Measurements from ENCODE around the gene GTPBP10.

The GTPBP10 gene

GRCh38 chr7:90383422-90383821 lies 36.9 kb downstream of the GTPBP10 start:
- no peak for DNase-seq

GRCh38 chr7:90383861-90384260 lies 37.3 kb downstream of the GTPBP10 start:
- no peak for DNase-seq

GRCh38 chr7:90384433-90384832 lies 37.9 kb downstream of the GTPBP10 start:
- DNase-seq: no peak

GRCh38 chr7:90387470-90388240 lies 41.1 kb downstream of the GTPBP10 start:
- DNase-seq: no peak

GRCh38 chr7:90390926-90391325 lies 44.4 kb downstream of the GTPBP10 start:
- DNase-seq: no peak

DNA sequence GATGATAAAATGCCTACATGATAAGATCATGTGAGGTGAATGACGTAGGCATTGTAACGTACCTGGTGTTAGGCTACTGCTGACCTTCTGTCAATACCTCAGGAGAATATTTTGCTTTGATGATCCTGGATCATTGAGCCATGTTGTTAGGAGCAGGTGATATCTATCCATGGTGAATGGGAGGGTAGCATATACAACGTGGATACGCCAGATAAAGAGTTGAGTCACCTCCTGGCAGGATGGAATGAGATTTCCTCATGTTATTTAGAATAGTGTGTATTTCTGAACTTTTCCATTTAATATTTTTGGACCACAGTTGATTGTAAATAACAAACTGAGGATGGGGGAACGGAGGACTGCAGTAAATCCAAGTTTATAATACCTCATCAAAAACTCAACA lies 45.0 kb downstream of the GTPBP10 start:
- DNase-seq: no peak

DNA sequence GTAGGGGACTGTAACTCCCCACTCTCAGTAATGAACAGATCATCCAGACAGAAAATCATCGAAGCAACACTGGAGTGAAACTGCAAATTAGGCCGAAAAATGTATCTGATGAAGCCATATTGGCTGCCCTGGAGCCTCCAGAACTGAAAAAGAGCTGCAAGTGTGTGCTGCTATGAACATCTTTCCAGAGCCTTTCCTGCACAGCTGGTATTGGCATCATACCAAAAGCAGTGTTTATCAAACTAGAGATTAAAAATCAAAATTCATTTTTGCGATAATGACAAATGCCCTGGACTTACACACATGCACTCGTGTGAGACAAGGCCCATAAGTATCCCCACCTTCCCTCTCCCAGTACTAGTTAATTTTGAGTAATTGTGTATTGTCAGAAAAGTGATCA lies 49.9 kb downstream of the GTPBP10 start:
- no peak for DNase-seq

DNA sequence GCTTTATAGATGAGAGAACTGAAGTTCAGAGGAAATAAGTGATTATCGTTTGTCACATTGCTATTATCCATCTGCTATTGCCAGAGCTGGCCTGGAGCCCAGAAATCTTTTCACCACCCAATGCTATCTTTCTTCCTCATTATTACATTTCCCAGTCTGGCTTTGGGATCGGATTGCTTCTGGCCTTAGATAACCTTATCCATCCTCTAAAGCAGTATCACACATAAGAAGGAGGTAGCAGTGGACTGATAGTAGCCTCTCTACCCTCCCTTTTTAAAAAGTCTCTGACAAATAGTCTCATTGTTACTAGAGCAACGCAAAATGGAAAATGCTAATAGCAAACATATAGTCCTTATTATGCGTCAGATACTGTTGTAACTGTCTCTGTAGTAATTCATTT lies 55.5 kb downstream of the GTPBP10 start:
- DNase-seq: no peak

- DNase-seq: no peak
Observed at GRCh38 chr7:90402785-90403173, 56.3 kb downstream of the GTPBP10 start.

DNA sequence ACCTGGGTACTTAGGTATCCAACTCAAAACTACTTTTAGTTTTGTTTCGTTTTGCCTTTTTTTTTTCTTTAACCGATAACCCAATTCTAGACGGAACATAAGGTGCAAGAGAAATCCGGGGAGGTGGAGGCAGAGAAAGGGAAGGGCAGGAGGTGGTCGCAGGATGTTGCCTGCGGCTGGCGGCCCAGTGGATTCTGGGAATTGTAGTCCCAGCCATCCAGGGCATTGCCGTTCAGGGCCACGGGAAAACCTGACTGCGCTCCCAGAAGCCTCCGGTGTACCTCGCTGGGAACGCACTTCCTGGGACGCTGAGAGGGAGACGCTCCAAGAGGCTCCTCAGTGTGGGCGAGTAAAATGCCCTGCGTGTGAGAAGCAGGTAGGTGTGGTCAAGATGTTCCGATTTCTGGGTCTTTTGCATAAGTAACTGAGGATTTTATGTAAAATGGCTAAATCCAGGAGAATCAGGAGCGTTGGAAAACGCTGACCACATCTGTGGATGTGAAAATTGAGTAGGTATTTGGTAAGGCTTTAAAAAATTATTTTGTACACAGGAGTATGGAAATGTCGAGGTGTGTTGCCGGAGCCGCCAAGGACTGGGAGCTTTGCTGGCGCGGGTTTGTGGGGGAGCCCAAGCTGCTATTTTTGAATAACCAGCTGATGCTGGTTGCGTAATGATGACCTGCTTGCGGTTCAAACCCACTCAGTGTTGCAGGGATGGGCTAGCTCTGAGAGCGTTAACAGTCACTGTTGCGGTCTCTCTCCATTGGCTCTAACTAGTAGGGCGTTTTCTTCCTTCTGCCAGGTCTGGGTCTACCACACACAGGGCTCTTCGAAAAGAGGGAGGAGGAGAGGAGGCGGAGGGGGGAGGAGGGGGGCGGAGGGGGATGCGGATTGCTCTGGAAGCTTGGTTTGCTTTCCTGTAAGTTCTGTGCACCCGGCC lies 56.9 kb downstream of the GTPBP10 start, which contains the start of gene CLDN12:
CLDN12 (plus strand) TSS at position 288 of the 940 bp plus-strand sequence. CDS start 9,216 bp downstream, outside the sequence.
- peak; percentile 49 for DNase-seq

GRCh38 chr7:90404777-90405176 lies 58.3 kb downstream of the GTPBP10 start:
- DNase-seq: no peak

DNA sequence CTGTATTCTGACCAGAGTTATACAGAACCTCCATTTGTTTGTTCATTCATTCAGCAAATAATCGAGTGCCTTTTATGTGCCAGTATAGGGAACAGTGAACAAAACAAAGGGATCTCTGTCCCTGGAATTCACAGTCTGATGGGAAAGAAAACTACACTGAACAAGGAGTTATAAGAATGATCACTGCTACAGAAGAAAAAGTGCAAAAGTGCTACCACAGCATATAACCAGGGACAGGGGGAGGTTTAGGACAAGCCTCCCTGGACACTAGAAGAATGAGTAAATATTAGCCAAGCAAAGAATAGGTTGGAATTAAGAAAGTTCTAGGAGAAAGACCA lies 60.9 kb downstream of the GTPBP10 start:
- no peak for DNase-seq

DNA sequence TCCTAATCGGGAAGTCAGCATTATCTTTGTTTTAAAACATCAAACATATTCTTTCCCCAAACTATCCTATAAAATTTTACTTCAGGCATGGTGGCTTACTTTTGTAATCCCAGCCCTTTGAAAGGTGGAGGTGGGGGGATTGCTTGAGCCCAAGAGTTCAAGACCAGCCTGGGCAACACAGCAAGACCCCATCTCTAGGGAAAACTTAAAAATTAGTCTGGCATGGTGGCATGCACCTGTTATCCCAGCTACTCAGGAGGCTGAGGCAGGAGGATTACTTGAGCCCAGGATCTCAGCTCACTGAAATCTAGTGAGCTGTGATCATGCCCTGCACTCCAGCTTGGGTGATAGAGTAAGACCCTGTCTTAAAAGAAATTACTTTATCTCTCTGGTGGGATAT lies 61.6 kb downstream of the GTPBP10 start:
- DNase-seq: no peak

DNA sequence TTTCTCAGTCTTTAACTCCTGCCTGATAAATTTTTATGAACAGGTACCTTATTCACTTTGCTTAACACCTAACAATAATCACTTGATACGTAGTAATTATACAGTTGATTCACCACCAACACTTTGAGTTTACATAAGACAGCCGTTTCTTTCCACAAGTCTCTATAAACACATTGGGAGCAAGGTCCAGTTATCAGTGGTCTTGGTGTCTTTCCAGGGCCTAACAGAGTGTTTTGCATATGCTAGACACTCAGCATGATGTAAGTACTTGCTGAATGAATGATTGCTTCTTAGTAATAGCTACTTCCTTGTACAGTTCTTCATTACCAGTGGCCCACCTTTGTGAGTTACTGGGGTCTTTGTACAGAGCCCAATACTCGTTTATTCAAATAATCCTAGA lies 63.2 kb downstream of the GTPBP10 start:
- DNase-seq: no peak

- DNase-seq: no peak
Observed at GRCh38 chr7:90411510-90411909, 65.0 kb downstream of the GTPBP10 start.

GRCh38 chr7:90412458-90413184 lies 66.1 kb downstream of the GTPBP10 start:
- DNase-seq: no peak

GRCh38 chr7:90413185-90413528 lies 66.6 kb downstream of the GTPBP10 start:
- DNase-seq: no peak

DNA sequence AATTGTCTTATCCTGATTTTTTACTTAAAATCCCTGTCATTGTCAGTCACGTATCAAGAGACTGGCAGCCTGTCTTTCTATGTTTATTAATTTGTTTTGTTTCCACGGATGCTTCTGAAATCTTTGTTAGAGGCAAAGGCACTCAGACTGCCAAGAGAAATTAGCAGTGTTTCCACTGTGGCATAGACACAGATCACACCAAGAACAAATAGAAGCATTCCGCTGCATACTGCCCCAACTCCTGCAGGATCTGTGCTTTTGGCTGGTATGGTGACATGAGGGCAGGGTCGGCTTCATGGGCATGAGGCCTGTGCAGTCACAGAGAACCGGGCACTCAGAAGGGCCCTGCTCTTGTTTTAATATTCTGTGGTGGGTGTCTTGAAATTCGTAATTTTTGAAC lies 75.1 kb downstream of the GTPBP10 start:
- no peak for DNase-seq

DNA sequence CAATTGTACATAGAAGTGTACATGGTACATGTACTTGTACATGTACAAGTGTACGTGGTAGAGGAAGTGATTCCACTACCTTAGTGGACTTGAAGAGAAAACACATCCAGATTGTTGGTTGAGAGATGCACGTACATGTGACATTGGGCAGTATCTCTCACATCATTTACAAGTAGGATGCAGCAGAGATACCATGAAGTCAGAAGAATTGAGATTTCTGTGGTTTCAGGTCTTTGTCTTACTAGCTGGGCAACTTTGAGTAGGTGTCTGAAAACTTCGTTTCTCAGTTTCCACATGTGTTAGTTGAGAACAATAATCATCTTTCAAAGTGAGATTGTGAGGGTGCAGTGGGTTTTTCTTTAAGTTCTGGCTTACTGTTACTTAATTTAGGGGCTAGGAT lies 78.2 kb downstream of the GTPBP10 start:
- DNase-seq: no peak

GRCh38 chr7:90425376-90425775 lies 78.9 kb downstream of the GTPBP10 start:
- no peak for DNase-seq

DNA sequence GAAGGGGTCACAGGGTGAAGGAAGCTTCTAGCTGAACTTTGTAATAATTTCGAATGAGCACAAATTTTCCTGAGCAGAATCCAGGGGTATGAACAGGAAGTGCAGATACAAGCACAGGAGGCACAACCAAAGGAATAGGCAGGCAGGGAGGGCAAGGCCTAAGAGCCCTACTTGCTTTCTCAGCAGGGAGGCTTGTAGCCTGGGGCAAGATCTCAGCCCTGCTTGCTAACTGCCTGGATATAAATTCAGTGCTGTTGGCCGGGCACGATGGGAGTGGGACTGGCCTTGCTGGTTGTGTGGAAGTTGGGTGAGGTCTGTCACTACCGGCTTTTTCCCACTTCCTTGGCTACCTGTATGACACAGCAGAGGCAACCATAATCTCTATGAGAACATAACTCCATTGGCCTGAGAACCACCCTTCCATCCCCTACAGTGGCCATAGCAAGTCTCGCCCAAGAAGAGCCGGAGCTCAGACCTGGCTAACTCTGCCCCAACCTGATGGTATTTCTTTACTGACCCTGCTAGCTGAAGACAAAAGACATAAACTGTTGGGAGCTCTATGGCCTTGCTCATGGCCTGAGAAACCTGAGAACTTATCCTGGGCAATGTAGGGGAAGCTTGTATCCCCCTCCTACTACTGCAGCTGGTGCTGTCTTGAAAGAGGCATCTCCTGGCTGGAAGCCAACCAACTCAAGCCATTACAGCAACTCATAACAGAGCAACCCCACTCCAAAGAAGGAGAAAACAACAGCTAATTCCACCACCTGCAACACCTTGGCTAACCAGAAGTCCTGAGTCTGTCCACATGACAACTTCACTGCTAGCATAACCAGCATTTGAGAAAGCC lies 84.3 kb downstream of the GTPBP10 start:
- DNase-seq: no peak

DNA sequence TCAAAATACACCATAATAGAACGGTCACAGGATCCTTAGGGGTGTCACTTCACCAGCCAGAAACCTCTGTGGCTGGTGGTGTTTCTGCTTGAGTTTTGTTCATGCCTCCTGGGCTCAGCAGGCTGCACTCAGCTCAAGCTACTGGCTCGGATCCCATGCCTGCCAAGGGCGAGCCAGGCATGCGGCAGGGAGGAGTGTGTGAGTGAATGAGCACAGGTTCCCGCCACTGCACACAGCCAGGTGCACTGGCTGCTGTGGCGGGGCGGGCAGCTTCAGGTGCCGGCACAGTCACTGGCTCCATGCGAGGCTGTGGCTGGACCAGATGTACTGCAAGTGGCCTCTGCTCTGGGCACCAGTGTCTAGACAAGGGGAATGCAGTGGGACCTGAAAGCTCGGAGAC lies 86.2 kb downstream of the GTPBP10 start:
- DNase-seq: no peak

GRCh38 chr7:90433221-90433620 lies 86.7 kb downstream of the GTPBP10 start:
- DNase-seq: no peak
